Stimulated activated CD4-positive, alpha-beta T cell treated with anti-CD3 and anti-CD28 coated beads, Interleukin-2, amount 100 ng/mL, for 24 hours (primary cell): ENCODE measurements around the gene EPS15.
"Not testable (repeated sequence)": the region's sequence is repeated elsewhere in the genome, so short reads cannot be mapped to it uniquely, and the experiment has no call there.

Experiments
- DNase-seq, 2 donors: peaks; one replicate each; pipeline ENCODE4 v3.0.0-alpha.2; 2020

Gene EPS15

GRCh38 chr1:51464828-51465227, 54.2 kb downstream of the EPS15 start:
- DNase-seq = no peak

GRCh38 chr1:51463561-51463960, 55.5 kb downstream of the EPS15 start:
- DNase-seq = no peak

- DNase-seq = not testable (repeated sequence)
These were observed 56.8 kb downstream of the EPS15 start for GRCh38 chr1:51462289-51462688.

DNA sequence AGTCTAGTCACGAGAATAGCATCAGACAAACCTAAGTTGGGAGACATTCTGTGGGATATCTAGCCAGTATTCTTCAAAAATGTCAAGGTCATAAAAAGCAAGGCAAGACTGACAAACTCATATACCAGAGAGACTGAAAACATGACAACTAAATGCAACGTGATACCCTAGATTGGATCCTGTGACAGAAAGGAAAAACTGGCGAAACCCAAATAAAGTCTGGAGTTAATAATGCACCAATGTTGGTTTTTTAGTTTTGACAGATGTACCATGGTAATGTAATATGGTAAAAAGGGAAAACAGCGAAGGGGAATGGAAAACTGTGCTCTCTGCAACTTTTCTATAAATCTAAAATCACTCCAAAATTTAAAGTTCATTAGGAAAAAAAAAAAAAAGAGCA, 64.5 kb downstream of the EPS15 start:
- no peak for DNase-seq

DNA sequence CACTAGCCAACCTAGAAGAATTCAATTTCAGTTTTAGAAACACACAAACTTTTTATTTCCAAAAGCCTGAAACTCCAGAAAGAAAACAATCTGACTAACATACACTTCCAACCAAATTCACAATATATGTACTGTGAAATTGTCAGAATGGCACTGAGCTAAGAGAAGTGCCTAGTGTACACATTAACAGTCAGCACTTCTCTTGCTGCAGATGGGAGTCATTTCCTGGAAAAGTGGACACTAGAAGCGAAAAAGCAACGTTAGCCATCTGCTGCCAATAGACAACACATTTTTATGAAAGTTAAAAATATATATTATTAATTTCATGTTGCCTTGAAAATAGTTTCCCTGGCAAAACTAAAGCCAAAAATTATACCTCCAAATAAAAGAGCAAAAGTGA, 66.1 kb downstream of the EPS15 start:
- DNase-seq = no peak

- not testable (repeated sequence) for DNase-seq
These were observed 70.1 kb downstream of the EPS15 start for GRCh38 chr1:51448844-51449454.

GRCh38 chr1:51445351-51446090, 73.5 kb downstream of the EPS15 start:
- no peak for DNase-seq

- DNase-seq = no peak
These were observed 74.4 kb downstream of the EPS15 start for GRCh38 chr1:51444534-51445192.

DNA sequence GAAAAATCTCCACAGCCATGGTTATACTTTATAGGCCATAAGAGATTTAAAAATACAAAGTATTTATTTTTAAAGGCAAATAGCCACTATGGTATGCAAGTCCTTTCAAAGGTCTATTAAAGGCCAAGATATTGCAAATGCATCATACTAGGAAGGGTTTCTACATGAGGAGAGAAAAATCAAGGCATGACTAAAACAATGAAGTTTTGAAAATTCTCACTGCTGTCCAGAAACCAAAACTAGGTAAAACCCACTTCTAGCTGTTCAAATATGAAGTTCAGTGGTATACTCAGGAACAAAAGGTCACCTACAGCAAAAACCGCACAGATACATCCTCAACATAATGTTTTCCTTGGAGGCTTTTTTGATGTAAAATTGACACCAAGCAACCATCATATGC, 75.0 kb downstream of the EPS15 start:
- DNase-seq = no peak

GRCh38 chr1:51443555-51443954, 75.5 kb downstream of the EPS15 start:
- no peak for DNase-seq

DNA sequence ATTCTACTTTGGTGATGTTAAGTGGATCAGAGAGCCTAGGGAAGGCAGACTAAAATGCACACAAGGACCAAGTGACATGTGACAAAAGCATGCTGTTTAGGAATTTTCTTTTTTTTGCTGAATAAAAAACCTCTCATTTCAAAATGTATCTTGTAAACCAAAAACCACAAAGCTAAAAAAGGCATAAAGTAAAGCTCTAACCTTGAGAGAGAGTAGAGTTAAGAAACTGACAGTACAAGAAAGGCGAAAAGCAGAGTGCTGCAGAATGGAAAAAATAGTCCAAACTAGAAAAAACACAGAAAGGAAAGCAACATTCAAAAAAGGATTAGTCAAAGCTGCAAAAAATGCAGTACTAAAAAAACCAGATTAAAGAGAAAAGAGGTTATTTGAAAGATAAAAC, 76.5 kb downstream of the EPS15 start:
- DNase-seq = no peak

DNA sequence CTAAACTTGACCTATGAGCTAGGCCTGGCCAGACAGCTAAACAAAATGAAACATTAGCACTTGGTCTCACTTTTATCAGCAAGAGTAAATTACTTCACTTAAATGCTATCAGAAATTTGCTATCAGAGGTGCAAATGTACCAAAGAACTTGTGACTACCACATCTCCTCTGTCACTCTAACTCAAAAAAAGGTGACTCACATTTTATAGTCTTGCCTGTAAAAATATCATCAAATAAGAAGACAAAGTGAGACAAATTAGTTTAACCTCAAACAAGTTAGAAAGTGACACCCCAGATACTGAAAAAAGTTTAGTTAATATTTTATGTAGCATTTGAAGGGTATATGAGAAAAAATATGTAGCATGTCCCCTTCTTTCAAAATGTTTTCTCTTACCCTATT, 76.9 kb downstream of the EPS15 start:
- DNase-seq = no peak

GRCh38 chr1:51439895-51440294, 79.2 kb downstream of the EPS15 start:
- DNase-seq = no peak

DNA sequence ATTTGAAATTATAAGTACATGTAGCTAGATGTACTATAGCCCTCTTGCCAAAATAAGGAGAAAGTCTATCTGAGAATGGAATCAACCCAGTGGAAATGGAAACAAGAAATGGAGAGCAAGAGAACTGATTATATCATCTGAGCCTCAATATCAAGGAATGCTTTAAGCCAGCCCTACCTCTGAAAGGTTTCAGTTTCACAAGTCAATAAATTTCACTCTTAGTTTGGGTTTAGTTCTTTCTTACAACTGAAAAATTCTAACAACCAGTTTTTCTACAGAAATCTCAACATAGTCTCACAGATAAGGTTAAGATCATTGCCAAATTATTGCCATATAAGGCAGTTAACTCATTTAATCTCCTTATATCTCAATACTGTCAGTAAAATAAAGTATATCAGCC, 80.0 kb downstream of the EPS15 start:
- DNase-seq = no peak

DNA sequence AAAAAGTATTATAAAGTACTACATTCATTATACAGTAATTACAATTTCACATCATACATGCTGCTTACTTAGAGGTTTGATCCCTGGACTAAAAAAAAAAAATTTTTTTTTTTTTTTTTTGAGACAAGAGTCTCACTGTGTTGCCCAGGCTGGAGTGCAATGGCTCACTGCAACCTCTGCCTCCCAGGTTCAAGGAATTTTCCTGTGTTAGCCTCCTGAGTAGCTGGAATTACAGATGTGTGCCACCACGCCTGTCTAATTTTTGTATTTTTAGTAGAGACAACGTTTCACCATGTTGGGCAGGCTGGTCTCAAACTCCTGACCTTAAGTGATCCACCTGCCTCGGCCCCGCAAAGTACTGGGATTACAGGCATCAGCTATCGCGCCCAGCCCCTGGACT, 81.7 kb downstream of the EPS15 start:
- not testable (repeated sequence) for DNase-seq

DNA sequence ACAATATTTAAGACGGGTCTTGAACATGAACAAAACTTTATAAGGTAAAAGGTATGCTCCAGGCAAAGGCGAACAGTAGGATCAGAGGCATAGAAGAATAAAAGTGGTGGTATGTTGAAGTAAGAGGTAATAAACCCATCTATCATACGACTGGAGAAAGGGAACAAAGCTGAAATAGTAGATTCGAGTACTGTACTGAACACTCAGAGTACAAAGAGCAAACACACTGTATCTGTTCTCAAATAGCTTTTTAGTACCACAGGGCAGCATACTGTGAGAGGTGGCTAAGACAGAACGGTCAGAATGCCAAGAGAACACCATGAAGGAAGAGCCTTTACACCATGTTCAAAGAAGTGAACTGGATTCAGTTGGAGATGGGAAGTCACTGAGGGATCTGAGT, 83.2 kb downstream of the EPS15 start:
- DNase-seq = no peak

DNA sequence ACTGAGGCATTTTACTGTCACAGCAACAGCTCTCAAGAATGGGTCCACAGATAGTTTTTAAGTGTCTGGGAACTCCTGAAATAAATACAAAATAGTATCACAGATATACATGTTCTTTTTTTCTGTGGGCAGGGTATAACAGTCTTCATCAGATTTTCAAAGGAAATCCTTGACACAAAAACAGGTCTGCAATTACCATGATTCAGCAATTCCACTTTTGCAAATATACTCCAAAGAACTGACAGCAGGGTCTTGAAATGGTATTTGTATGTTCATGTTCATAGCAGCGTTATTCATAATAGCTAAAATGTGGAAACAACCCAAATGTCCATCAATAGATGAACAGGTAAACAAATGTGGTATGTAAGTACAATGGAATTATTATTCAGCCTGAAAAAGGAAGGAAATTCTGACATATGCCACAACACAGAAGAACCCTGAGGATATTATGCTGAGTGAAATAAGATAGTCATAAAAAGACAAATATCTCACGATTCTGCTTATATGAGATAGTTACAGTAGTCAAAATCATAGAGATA, 85.0 kb downstream of the EPS15 start:
- no peak for DNase-seq

- DNase-seq = no peak
These were observed 85.6 kb downstream of the EPS15 start for GRCh38 chr1:51433269-51433971.

GRCh38 chr1:51432146-51432545, 86.9 kb downstream of the EPS15 start:
- DNase-seq = no peak

GRCh38 chr1:51427438-51427837, 91.6 kb downstream of the EPS15 start:
- no peak for DNase-seq

DNA sequence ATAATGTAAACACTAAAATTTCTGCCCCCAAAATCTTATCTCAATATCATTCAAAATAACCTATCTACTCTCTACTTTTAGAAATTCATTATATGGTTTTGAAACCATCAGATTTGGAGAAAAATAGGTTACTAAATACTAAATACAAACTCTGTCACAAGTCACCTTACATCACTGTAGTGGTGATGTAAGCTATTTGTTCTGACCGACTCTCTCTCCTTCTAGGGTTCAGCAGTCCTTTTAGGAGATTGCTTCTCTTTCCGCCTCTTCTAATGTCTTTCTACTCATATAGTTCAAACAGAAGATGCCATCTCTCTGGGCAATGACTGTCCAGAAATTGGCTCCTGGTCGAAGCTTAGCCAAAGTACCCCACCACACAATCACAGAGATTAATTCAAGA, 93.1 kb downstream of the EPS15 start:
- no peak for DNase-seq

- no peak for DNase-seq
These were observed 93.8 kb downstream of the EPS15 start for GRCh38 chr1:51425273-51425672.

GRCh38 chr1:51423073-51423821, 95.8 kb downstream of the EPS15 start:
- no peak for DNase-seq
